ENCODE data around the gene LAD1.

The LAD1 gene

DNA sequence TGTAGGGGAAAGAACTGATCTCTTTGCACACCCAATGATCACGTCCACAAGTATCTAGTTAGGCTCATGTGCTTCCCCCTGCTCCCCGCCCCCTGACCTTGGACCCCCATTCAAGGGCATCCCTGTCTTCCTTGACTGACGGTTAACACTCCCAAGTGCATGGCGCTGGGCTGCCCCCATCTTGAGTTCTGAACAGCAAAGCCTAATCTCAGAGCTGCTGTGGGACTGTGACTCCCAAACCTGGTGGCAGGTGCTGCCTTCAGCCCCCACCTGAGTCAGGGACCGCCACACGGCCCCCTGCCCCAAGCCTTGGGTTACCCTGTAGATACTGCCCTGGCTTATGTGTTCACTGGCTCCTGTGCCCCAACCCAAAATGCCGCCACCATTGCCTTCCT, 21.5 kb upstream of the LAD1 start:
- Histone ChIP-seq H3K27ac (ENCODE audit: low read depth, low read length, poor library complexity, severe bottlenecking) (no peak overlapping the region), H3K4me1 (ENCODE audit: insufficient read depth, low read length, severe bottlenecking) (no peaks in the 10 kb centered on the region), H3K9me2 (ENCODE audit: low read depth, low read length) (no peaks in the 10 kb centered on the region), H4K20me1 (ENCODE audit: insufficient read depth, low read length) (no peaks in the 10 kb centered on the region), H3K79me2 (ENCODE audit: insufficient read depth, low read length) (no peaks in the 10 kb centered on the region), H3K9ac (ENCODE audit: low read length) (no peak overlapping the region), H2AFZ (ENCODE audit: low read length) (no peak overlapping the region), H3K4me3 (ENCODE audit: low read depth, low read length, poor library complexity, severe bottlenecking) (no peak overlapping the region), H3F3A (ENCODE audit: insufficient read depth, low read length) (no peaks in the 10 kb centered on the region), H3K36me3 (ENCODE audit: insufficient read depth, low read length) (no peaks in the 10 kb centered on the region), H3K9me3 (ENCODE audit: low read length) (no peaks in the 10 kb centered on the region), H3K4me2 (ENCODE audit: low read length) (no peak overlapping the region), H3K27me3 (ENCODE audit: insufficient read depth, low read length) (peaks cover 6% of the 10 kb centered on the region; the same call in 1 of the 2 replicates)
- no peak for TF ChIP-seq EZH2 (IDR thresholded peaks at IDR 0.05; ENCODE audit: borderline replicate concordance, low read length)
- TF ChIP-seq, protein P1, sequence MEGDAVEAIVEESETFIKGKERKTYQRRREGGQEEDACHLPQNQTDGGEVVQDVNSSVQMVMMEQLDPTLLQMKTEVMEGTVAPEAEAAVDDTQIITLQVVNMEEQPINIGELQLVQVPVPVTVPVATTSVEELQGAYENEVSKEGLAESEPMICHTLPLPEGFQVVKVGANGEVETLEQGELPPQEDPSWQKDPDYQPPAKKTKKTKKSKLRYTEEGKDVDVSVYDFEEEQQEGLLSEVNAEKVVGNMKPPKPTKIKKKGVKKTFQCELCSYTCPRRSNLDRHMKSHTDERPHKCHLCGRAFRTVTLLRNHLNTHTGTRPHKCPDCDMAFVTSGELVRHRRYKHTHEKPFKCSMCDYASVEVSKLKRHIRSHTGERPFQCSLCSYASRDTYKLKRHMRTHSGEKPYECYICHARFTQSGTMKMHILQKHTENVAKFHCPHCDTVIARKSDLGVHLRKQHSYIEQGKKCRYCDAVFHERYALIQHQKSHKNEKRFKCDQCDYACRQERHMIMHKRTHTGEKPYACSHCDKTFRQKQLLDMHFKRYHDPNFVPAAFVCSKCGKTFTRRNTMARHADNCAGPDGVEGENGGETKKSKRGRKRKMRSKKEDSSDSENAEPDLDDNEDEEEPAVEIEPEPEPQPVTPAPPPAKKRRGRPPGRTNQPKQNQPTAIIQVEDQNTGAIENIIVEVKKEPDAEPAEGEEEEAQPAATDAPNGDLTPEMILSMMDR (IDR thresholded peaks at IDR 0.05; ENCODE audit: low read length): no peak

DNA sequence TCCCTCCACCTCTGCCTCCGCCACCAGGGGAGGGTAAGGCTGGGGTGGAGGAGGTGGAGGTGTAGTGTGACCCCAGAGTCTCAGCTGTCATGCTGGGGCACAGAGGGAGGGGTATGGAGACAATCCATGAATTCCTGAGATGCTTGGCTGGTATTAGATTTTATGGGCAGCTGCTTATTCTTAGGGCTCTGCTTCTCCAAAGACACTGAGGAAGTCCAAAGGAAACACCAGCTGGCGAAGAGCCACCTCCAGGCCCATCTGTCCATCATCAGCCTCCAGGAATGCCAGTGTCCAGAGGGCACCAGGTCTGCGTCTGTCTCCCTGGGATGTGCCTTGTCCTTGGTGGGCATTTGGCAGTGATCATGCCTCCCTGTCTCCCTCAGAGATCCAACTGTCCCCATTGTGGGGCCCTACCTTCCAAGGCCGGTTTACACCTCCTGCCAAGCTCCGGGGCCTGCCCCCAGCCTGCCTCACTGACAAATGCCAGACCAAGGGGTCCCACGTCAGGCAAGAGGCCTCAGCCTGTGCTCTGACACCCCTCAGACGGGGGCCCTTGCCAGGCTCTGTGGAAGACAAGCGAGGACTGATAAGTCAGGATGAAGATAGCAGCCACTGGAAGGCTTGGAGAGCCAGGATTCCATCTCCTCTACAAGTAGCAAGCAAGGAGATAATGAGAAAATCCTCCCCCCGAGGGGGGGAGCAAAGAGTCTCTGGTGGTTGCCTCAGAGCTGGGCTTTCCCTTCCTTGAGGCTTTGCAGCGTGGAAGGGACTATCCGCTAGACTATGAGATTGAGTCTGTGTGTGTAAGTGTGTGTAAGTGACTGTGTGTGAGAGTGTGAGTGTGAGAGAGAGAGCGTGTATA, 20.9 kb upstream of the LAD1 start:
- peaks cover 6% of the 10 kb centered on the region; the same call in 1 of the 2 replicates for H3K27me3 ChIP-seq (ENCODE audit: insufficient read depth, low read length)
- H3K4me3 ChIP-seq (ENCODE audit: low read depth, low read length, poor library complexity, severe bottlenecking): no peak overlapping the region
- H3K36me3 ChIP-seq (ENCODE audit: insufficient read depth, low read length): no peaks in the 10 kb centered on the region
- H3F3A ChIP-seq (ENCODE audit: insufficient read depth, low read length): no peaks in the 10 kb centered on the region
- no peaks in the 10 kb centered on the region for H3K4me1 ChIP-seq (ENCODE audit: insufficient read depth, low read length, severe bottlenecking)
- no peak overlapping the region for H3K4me2 ChIP-seq (ENCODE audit: low read length)
- H3K27ac ChIP-seq (ENCODE audit: low read depth, low read length, poor library complexity, severe bottlenecking): no peak overlapping the region
- H3K79me2 ChIP-seq (ENCODE audit: insufficient read depth, low read length): no peaks in the 10 kb centered on the region
- TF ChIP-seq, protein P1 (IDR thresholded peaks at IDR 0.05; ENCODE audit: low read length): no peak
- no peak for TF ChIP-seq EZH2 (IDR thresholded peaks at IDR 0.05; ENCODE audit: borderline replicate concordance, low read length)
- H2AFZ ChIP-seq (ENCODE audit: low read length): no peak overlapping the region
- H4K20me1 ChIP-seq (ENCODE audit: insufficient read depth, low read length): no peaks in the 10 kb centered on the region
- no peak overlapping the region for H3K9ac ChIP-seq (ENCODE audit: low read length)
- no peaks in the 10 kb centered on the region for H3K9me2 ChIP-seq (ENCODE audit: low read depth, low read length)
- no peaks in the 10 kb centered on the region for H3K9me3 ChIP-seq (ENCODE audit: low read length)

DNA sequence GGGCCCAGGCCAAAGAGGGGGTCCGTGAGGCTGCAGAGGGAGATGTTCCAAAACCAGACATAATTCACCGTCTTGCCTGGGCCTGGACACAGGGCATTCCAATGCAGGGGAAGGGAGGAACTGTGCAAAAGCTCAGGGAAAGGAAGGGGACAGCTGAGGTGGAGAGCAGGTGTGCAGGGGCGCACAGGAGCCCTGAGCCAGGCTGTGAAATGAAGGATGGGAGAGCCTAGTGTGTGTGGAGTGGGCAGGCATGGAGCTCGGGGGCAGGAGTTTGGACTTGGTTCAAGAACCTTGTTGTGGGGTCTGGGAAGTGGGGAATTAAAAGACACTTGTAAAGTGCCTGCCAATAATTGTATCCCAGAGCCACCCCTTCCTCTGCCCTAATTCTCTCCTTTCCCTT, 20.1 kb upstream of the LAD1 start:
- Histone ChIP-seq H4K20me1 (ENCODE audit: insufficient read depth, low read length) (no peaks in the 10 kb centered on the region), H3K27me3 (ENCODE audit: insufficient read depth, low read length) (peaks cover 6% of the 10 kb centered on the region; the same call in 1 of the 2 replicates), H3K9me3 (ENCODE audit: low read length) (no peaks in the 10 kb centered on the region), H3K4me1 (ENCODE audit: insufficient read depth, low read length, severe bottlenecking) (no peaks in the 10 kb centered on the region), H2AFZ (ENCODE audit: low read length) (no peak overlapping the region), H3K79me2 (ENCODE audit: insufficient read depth, low read length) (no peaks in the 10 kb centered on the region), H3K36me3 (ENCODE audit: insufficient read depth, low read length) (no peaks in the 10 kb centered on the region), H3K27ac (ENCODE audit: low read depth, low read length, poor library complexity, severe bottlenecking) (no peak overlapping the region), H3K9me2 (ENCODE audit: low read depth, low read length) (no peaks in the 10 kb centered on the region), H3K4me2 (ENCODE audit: low read length) (no peak overlapping the region), H3K4me3 (ENCODE audit: low read depth, low read length, poor library complexity, severe bottlenecking) (no peak overlapping the region), H3F3A (ENCODE audit: insufficient read depth, low read length) (no peaks in the 10 kb centered on the region), H3K9ac (ENCODE audit: low read length) (no peak overlapping the region)
- TF ChIP-seq, protein P1 (IDR thresholded peaks at IDR 0.05; ENCODE audit: low read length): no peak
- TF ChIP-seq EZH2 (IDR thresholded peaks at IDR 0.05; ENCODE audit: borderline replicate concordance, low read length): no peak

All from OCI-LY1 (cell line).